Hepatocyte (in vitro differentiated cells): Measurements from ENCODE around the gene CCDC32.

Experiments
- CTCF ChIP-seq: fragments of 200-600 bp; sonication (generic); IDR thresholded peaks from 2 replicates; pipeline ENCODE4 v1.5.1; 2016; ENCODE audit warnings: antibody characterized with exemption, mild to moderate bottlenecking; ENCODE audit not compliant: poor library complexity
- EZH2 ChIP-seq: fragments of 200-600 bp; sonication (generic); IDR thresholded peaks from 2 replicates; pipeline ENCODE4 v1.6.1; 2016; ENCODE audit warnings: antibody characterized with exemption, mild to moderate bottlenecking, borderline replicate concordance
- EZH2phosphoT487 ChIP-seq: fragments of 200-600 bp; sonication (generic); IDR thresholded peaks from one replicate; pipeline ENCODE4 v1.6.1; 2018; ENCODE audit warnings: antibody characterized with exemption, mild to moderate bottlenecking, low read depth, moderate library complexity; ENCODE audit not compliant: unreplicated experiment, severe bottlenecking

GRCh38 chr15:40548610-40549009, 16.2 kb downstream of the CCDC32 start:
- TF ChIP-seq CTCF (no peak), EZH2 (no peak), EZH2phosphoT487 (no peak)
